HG03139 (cell line): ENCODE data around the gene HS3ST3B1.

Experiments used
- ATAC-seq: cut with Tn5 transposase; IDR thresholded peaks from one replicate; pipeline ENCODE4 v1.9.1; 2021; ENCODE audit not compliant: unreplicated experiment

The HS3ST3B1 gene

DNA sequence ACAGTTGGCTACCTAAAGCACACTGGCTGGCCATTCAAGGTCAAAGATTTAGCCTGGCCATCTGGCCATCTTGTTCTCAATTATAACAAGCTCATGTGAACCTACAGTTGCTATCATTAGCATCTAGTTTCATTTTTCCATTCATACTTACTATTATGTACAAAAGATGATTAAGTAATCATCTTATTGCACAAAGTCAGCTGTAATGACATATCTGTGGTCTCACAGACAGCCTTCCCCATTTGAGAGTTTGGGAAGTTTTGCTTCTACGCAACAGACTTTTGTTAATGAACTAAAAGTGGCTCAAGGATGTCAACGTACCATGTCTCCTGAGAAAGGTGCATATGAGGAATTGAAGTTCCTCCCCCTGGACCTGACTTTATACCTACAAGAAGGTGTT is 51.3 kb downstream of the HS3ST3B1 start:
- no peak for ATAC-seq

DNA sequence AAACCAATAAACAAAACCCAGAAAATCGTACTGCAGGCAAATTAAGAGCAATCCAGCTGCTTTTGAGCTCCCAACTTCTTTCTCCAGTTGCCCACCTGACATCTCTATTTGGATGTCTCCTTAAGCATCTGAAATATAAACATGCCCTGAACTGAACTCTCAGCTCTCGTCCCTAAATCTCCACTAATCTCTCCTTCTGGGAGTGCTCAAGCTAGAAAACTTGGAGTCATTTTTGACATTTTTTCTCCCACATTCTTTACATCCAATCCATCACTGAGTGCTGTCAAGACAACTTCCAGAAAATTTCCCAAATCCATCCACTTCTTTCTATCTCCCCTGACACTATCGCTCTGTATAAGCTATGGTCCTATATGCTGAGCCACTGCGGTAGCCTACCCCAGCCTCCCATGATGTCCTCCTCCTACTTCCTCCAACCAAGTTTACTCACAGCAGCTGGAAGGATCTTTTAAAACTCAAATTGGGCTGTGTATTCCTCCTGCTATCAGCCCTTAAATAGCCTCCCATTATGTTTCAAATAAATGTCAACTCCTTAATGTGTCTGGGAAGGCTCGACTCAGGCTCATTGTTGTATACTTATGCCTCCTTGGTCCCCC is 53.1 kb downstream of the HS3ST3B1 start:
- ATAC-seq, result no peak

GRCh38 chr17:14354807-14355206 is 53.9 kb downstream of the HS3ST3B1 start:
- ATAC-seq, result no peak

- ATAC-seq, result no peak
Observed at GRCh38 chr17:14355556-14355955, 54.7 kb downstream of the HS3ST3B1 start.

- ATAC-seq, result peak; percentile 96
Observed at GRCh38 chr17:14359163-14360020, 58.5 kb downstream of the HS3ST3B1 start.

- ATAC-seq, result no peak
Observed at GRCh38 chr17:14360856-14361255, 60.0 kb downstream of the HS3ST3B1 start.

DNA sequence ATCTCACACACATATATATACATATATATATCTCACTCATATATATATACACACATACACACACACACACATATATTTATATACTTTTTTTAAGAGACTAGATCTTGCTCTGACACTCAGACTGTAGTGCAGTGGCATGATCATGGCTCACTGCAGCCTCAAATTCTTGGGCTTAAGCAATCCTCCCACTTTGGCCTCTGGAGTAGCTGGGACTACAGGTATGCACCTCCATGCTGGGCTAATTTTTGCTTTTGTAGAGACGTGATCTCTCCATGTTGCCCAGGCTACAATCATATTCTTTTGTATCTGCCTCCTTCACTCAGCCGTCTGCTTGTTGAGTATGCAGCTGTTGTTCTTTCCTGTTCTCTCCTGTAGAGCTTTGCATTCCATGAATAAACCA is 60.6 kb downstream of the HS3ST3B1 start:
- ATAC-seq, result no peak

- no peak for ATAC-seq
Observed at GRCh38 chr17:14361945-14362508, 61.1 kb downstream of the HS3ST3B1 start.

- no peak for ATAC-seq
Observed at GRCh38 chr17:14366199-14366598, 65.3 kb downstream of the HS3ST3B1 start.

- no peak for ATAC-seq
Observed at GRCh38 chr17:14372461-14372860, 71.6 kb downstream of the HS3ST3B1 start.

DNA sequence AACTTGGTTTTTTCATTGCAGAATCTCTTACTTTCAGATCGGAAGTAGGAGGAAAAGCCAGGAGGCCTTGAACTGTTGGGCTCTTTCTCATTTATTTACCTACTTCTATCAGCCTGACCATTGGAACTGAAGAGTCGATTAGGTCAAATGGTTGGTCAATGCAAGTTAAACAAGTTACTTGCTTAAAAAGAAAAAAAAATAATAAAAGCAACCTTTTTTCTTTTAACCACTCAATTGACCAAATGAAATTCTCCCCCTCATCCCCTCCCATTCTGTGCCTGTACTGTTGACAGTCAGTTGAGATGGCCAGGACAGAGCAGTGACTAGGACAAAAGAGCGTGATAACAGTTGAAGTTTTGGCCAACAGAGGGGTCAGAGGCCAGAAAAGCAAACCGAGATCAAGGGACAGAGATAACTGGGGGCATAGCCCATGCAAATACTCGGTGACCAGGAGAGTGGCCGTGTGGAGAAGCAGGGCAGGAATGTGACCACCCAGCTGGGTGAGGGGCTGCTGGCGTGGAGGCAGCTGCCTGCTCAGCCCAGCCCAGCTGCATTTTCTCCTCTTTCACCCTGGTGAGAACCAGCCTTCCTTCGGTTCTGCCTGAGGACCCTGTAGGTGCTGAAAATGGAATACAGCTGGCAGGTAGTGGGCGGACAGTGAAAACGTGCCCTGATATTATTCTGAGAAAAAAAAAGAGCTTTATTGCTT is 72.2 kb downstream of the HS3ST3B1 start:
- ATAC-seq, result no peak

GRCh38 chr17:14373614-14374259 is 72.9 kb downstream of the HS3ST3B1 start:
- ATAC-seq, result no peak

DNA sequence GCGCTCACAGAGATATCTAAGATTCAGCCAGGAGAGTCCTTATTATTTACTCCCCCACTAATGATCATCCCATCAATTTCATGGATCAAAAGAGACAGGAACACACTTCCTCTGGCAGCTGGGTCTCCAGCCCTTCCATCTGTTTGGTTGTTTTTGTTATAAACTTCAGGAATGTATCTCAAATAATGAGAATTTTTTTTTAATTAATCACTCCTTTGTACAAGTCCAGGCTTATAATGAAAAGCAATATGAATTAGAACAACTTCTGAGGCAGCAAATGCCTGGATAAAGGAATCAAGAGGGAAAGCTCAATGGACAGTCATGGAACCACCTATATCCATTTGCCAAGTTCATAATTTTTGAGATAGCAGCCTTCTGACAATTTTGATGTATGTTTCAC is 73.4 kb downstream of the HS3ST3B1 start:
- ATAC-seq, result no peak

- ATAC-seq, result no peak
Observed at GRCh38 chr17:14376666-14377065, 75.8 kb downstream of the HS3ST3B1 start.

DNA sequence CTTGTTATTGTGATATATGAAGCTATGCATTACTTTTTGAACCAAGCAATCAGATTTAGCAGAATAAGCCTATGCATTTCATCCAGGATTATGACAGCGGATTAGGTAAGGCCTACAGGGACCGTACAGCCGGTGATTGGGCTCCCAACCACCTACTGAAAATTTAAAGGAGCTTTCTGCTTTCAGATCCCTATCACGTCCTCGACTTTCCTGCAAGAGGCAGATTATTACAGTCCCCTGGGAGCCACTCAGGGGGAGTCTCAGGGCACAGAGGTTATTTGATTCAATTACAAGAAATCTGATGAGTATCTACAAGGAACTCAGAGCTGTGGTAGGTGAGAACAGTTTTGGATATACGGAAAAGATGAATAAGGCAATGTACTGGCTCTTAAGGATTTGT is 80.7 kb downstream of the HS3ST3B1 start:
- ATAC-seq, result no peak

- ATAC-seq, result no peak
Observed at GRCh38 chr17:14387036-14387435, 86.2 kb downstream of the HS3ST3B1 start.

DNA sequence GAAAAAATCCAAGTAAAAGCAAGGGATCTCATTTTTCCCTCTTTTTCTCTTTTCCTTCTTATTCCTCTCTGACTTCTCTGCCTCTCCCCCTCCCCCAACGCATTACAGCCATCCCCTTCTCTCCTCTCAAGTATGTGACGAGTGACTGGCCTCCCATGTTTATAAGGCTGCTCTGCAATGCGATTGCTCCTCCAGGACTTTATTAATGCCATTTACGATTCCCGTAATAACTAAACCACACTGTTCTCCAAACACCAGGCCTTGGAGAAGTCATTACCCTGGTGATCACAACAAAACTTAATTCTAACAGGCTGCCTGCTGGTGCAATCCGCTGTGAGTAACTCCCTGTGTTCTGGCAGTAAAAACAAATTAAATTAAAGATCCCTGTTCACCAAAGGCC is 88.8 kb downstream of the HS3ST3B1 start:
- ATAC-seq, result no peak

DNA sequence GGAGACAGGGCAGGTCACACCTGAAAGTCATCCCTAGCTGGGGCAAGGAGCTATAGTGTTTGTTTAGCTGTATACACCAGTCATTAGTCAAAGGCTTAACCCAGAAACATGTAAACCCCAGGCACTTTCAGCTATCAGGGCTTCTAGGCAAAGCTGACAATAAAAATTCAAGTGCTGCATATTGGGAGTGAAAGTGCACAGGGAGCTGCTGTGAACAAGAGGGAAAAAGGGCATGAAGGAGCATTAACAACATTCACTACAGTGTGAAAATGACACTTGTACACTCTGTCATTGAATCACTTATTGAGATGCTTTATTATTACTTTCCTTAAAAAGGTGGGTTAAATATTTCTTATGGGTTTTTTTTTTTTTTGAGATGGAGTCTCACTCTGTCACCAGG is 92.8 kb downstream of the HS3ST3B1 start:
- no peak for ATAC-seq

DNA sequence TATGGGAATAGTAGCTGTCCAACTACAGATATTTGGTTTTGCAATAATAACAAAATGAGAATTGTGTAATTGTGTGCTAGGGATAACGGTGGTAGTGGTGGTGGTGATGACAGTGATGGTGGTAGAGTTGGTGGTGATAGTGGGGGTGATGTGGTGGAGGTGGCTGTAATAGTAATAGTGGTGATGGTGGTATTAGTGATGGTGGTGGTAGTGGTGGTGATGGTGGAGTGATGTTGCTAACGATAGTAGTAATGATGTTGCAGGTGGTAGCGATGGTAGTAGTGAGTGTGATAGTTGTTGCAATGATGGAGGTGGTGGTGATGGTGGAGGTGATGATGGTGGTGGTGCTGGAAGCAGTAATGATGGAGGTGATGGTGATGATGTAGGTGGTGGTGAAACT is 94.4 kb downstream of the HS3ST3B1 start:
- no peak for ATAC-seq

GRCh38 chr17:14396547-14396946 is 95.7 kb downstream of the HS3ST3B1 start:
- ATAC-seq, result no peak

- no peak for ATAC-seq
Observed at GRCh38 chr17:14398766-14399165, 97.9 kb downstream of the HS3ST3B1 start.
